Activated CD4-positive, alpha-beta T cell treated with anti-CD3 and anti-CD28 coated beads for 36 hours (primary cell): Measurements from ENCODE around the gene TACC2. TPM values are rescaled to one million over a fixed set of nuclear protein-coding genes. Genes with fewer than 3 reads are reported as not detected.

Experiments
- ATAC-seq: fragments of 200-7000 bp; cut with Tn5 transposase; one replicate; pipeline ENCODE4 v1.10.0; 2021; ENCODE audit warnings: mild to moderate bottlenecking, moderate library complexity
- CTCF ChIA-PET: fragments of 350-600 bp; sonication (Branson Sonifier 250); formaldehyde crosslinking; loops from one replicate; lab custom pipeline; 2021; ENCODE audit warnings: antibody characterized with exemption; lab: Charles Lee
- POLR2A ChIA-PET: fragments of 350-600 bp; sonication (Branson Sonifier 250); formaldehyde crosslinking; loops from one replicate; lab custom pipeline; 2021; ENCODE audit warnings: antibody characterized with exemption, inconsistent platforms; lab: Charles Lee
- DNase-seq: peaks from one replicate; pipeline ENCODE4 v3.0.0-alpha.2; 2020
- H3K27ac Mint-ChIP-seq: one replicate; pipeline ENCODE4 v1.8.0; 2021; ENCODE audit warnings: mixed read lengths
- H3K27me3 Mint-ChIP-seq: one replicate; pipeline ENCODE4 v1.8.0; 2021; ENCODE audit warnings: mixed read lengths
- H3K36me3 Mint-ChIP-seq: one replicate; pipeline ENCODE4 v1.8.0; 2021; ENCODE audit warnings: low read depth, mixed read lengths
- H3K4me1 Mint-ChIP-seq: one replicate; pipeline ENCODE4 v1.8.0; 2021; ENCODE audit warnings: mixed read lengths
- H3K4me3 Mint-ChIP-seq: one replicate; pipeline ENCODE4 v1.8.0; 2021; ENCODE audit warnings: mild to moderate bottlenecking, moderate library complexity, mixed read lengths
- H3K9me3 Mint-ChIP-seq: one replicate; pipeline ENCODE4 v1.8.0; 2021; ENCODE audit warnings: low read depth, mixed read lengths
- intact Hi-C, 2 experiments: fragments of 100-400 bp; cut with DNase I in 1 of 2; cut with micrococcal nuclease in 1 of 2; formaldehyde crosslinking; loops; one replicate each; pipeline versions ENCODE4 v1.14.2 to v1.15.1; 2022 to 2024; cut with DNase I, micrococcal nuclease
- total RNA-seq, 2 experiments: library from RNA; stranded (reverse); gene quantifications; one replicate each; pipeline ENCODE4 v1.2.3, GENCODE V29; 2021

The TACC2 gene
- total RNA-seq, 2 experiments from 2014 or later, result not detected

- no peak overlapping the region for H3K27ac Mint-ChIP-seq
- H3K4me3 Mint-ChIP-seq, result no peak overlapping the region
- ChIA-PET CTCF (no interaction called here), POLR2A (no interaction called here)
- no peaks in the 10 kb centered on the region for H3K4me1 Mint-ChIP-seq
- intact Hi-C loops, result no loop called here
- no peaks in the 10 kb centered on the region for H3K36me3 Mint-ChIP-seq
- H3K27me3 Mint-ChIP-seq, result peaks cover 4% of the 10 kb centered on the region
- DNase-seq (no peak), ATAC-seq (no peak)
- no peaks in the 10 kb centered on the region for H3K9me3 Mint-ChIP-seq
Measured at GRCh38 chr10:122216047-122216446, 227.1 kb downstream of the TACC2 start.

GRCh38 chr10:122219340-122219739 lies 230.4 kb downstream of the TACC2 start:
- H3K36me3 Mint-ChIP-seq, result no peaks in the 10 kb centered on the region

GRCh38 chr10:122220736-122221135 lies 231.8 kb downstream of the TACC2 start:
- no peak for DNase-seq
- CTCF ChIA-PET, result no interaction called here

More at GRCh38 chr10:122219340-122219739, 230.4 kb downstream of the TACC2 start:
- Mint-ChIP-seq H3K4me3 (no peak overlapping the region), H3K27me3 (peaks cover 5% of the 10 kb centered on the region), H3K27ac (no peak overlapping the region), H3K4me1 (no peaks in the 10 kb centered on the region), H3K9me3 (no peaks in the 10 kb centered on the region)
- no peak for DNase-seq
- no peak for ATAC-seq
- POLR2A ChIA-PET, result no interaction called here
- intact Hi-C loops, result no loop called here
- CTCF ChIA-PET, result interaction anchor here (0.5 kb wide), 1 partner anchor 1301 kb away, joined by 3 read pairs; no protein-coding TSS in a partner anchor

GRCh38 chr10:122221958-122222357 lies 233.0 kb downstream of the TACC2 start:
- intact Hi-C loops, result no loop called here
- ATAC-seq, result no peak
- no peak overlapping the region for H3K4me3 Mint-ChIP-seq
- H3K27ac Mint-ChIP-seq, result no peak overlapping the region
- POLR2A ChIA-PET, result no interaction called here
- no peaks in the 10 kb centered on the region for H3K4me1 Mint-ChIP-seq
- no peak for DNase-seq
- CTCF ChIA-PET, result no interaction called here
- H3K27me3 Mint-ChIP-seq, result peaks cover 10% of the 10 kb centered on the region
- no peaks in the 10 kb centered on the region for H3K9me3 Mint-ChIP-seq
- H3K36me3 Mint-ChIP-seq, result no peaks in the 10 kb centered on the region

More at GRCh38 chr10:122220736-122221135, 231.8 kb downstream of the TACC2 start:
- POLR2A ChIA-PET, result no interaction called here
- Mint-ChIP-seq H3K9me3 (no peaks in the 10 kb centered on the region), H3K36me3 (no peaks in the 10 kb centered on the region), H3K27ac (no peak overlapping the region), H3K4me1 (no peaks in the 10 kb centered on the region), H3K27me3 (peaks cover 6% of the 10 kb centered on the region), H3K4me3 (no peak overlapping the region)
- no peak for ATAC-seq
- intact Hi-C loops, result no loop called here

GRCh38 chr10:122222638-122223037 lies 233.7 kb downstream of the TACC2 start:
- intact Hi-C loops, result no loop called here
- CTCF ChIA-PET, result no interaction called here
- no peaks in the 10 kb centered on the region for H3K9me3 Mint-ChIP-seq
- no peak overlapping the region for H3K4me3 Mint-ChIP-seq
- no peak for ATAC-seq
- POLR2A ChIA-PET, result no interaction called here
- no peak for DNase-seq
- H3K36me3 Mint-ChIP-seq, result no peaks in the 10 kb centered on the region
- H3K4me1 Mint-ChIP-seq, result no peaks in the 10 kb centered on the region
- H3K27ac Mint-ChIP-seq, result no peak overlapping the region
- H3K27me3 Mint-ChIP-seq, result peaks cover 10% of the 10 kb centered on the region

- peaks cover 10% of the 10 kb centered on the region for H3K27me3 Mint-ChIP-seq
- H3K27ac Mint-ChIP-seq, result no peak overlapping the region
- CTCF ChIA-PET, result no interaction called here
- no peak overlapping the region for H3K4me3 Mint-ChIP-seq
- H3K4me1 Mint-ChIP-seq, result no peaks in the 10 kb centered on the region
- H3K36me3 Mint-ChIP-seq, result no peaks in the 10 kb centered on the region
- no peak for DNase-seq
- H3K9me3 Mint-ChIP-seq, result no peaks in the 10 kb centered on the region
- ATAC-seq, result no peak
- intact Hi-C loops, result no loop called here
- POLR2A ChIA-PET, result no interaction called here
Measured at GRCh38 chr10:122224159-122224558, 235.2 kb downstream of the TACC2 start.

GRCh38 chr10:122225330-122225729 lies 236.4 kb downstream of the TACC2 start:
- intact Hi-C loops, result no loop called here
- Mint-ChIP-seq H3K4me3 (no peak overlapping the region), H3K27ac (no peak overlapping the region), H3K4me1 (no peaks in the 10 kb centered on the region), H3K27me3 (peaks cover 10% of the 10 kb centered on the region), H3K9me3 (no peaks in the 10 kb centered on the region), H3K36me3 (no peaks in the 10 kb centered on the region)
- ATAC-seq (no peak), DNase-seq (no peak)
- POLR2A ChIA-PET, result no interaction called here
- CTCF ChIA-PET, result interaction anchor here (0.5 to 0.6 kb wide), 2 partner anchors 146 to 167 kb away, joined by 3 to 4 read pairs; no protein-coding TSS in a partner anchor

GRCh38 chr10:122227754-122228153 lies 238.8 kb downstream of the TACC2 start:
- no peak for DNase-seq
- ChIA-PET CTCF (no interaction called here), POLR2A (no interaction called here)
- H3K36me3 Mint-ChIP-seq, result no peaks in the 10 kb centered on the region
- H3K27me3 Mint-ChIP-seq, result peaks cover 10% of the 10 kb centered on the region
- H3K4me3 Mint-ChIP-seq, result no peak overlapping the region
- ATAC-seq, result no peak
- no peak overlapping the region for H3K27ac Mint-ChIP-seq
- intact Hi-C loops, result no loop called here
- no peaks in the 10 kb centered on the region for H3K9me3 Mint-ChIP-seq
- H3K4me1 Mint-ChIP-seq, result no peaks in the 10 kb centered on the region

- ATAC-seq, result no peak
- no peak overlapping the region for H3K4me3 Mint-ChIP-seq
- no peaks in the 10 kb centered on the region for H3K4me1 Mint-ChIP-seq
- intact Hi-C loops, result no loop called here
- H3K27me3 Mint-ChIP-seq, result peaks cover 7% of the 10 kb centered on the region
- H3K27ac Mint-ChIP-seq, result no peak overlapping the region
- ChIA-PET POLR2A (no interaction called here), CTCF (no interaction called here)
- H3K9me3 Mint-ChIP-seq, result no peaks in the 10 kb centered on the region
- no peak for DNase-seq
- no peaks in the 10 kb centered on the region for H3K36me3 Mint-ChIP-seq
Measured at GRCh38 chr10:122229666-122230065, 240.7 kb downstream of the TACC2 start.

GRCh38 chr10:122230222-122230621 lies 241.3 kb downstream of the TACC2 start:
- DNase-seq (no peak), ATAC-seq (no peak)
- H3K36me3 Mint-ChIP-seq, result no peaks in the 10 kb centered on the region
- CTCF ChIA-PET, result no interaction called here
- H3K9me3 Mint-ChIP-seq, result no peaks in the 10 kb centered on the region
- peaks cover 5% of the 10 kb centered on the region for H3K27me3 Mint-ChIP-seq
- intact Hi-C loops, result no loop called here
- no peak overlapping the region for H3K27ac Mint-ChIP-seq
- no peaks in the 10 kb centered on the region for H3K4me1 Mint-ChIP-seq
- POLR2A ChIA-PET, result no interaction called here
- H3K4me3 Mint-ChIP-seq, result no peak overlapping the region

GRCh38 chr10:122232769-122233168 lies 243.8 kb downstream of the TACC2 start:
- POLR2A ChIA-PET, result no interaction called here
- no peak for ATAC-seq
- H3K27ac Mint-ChIP-seq, result no peak overlapping the region
- CTCF ChIA-PET, result interaction anchor here (0.6 kb wide), 2 partner anchors 53 to 1325 kb away, joined by 3 to 4 read pairs; no protein-coding TSS in a partner anchor
- DNase-seq, result no peak
- intact Hi-C loops, result no loop called here
- H3K36me3 Mint-ChIP-seq, result no peaks in the 10 kb centered on the region
- no peaks in the 10 kb centered on the region for H3K9me3 Mint-ChIP-seq
- H3K4me3 Mint-ChIP-seq, result no peak overlapping the region
- peaks cover 1% of the 10 kb centered on the region for H3K27me3 Mint-ChIP-seq
- H3K4me1 Mint-ChIP-seq, result no peaks in the 10 kb centered on the region

- ChIA-PET CTCF (interaction anchor here (0.6 to 1.2 kb wide), 2 partner anchors 34 to 795 kb away, joined by 5 read pairs; no protein-coding TSS in a partner anchor), POLR2A (no interaction called here)
- H3K36me3 Mint-ChIP-seq, result no peaks in the 10 kb centered on the region
- intact Hi-C loops, result no loop called here
- no peak overlapping the region for H3K4me3 Mint-ChIP-seq
- ATAC-seq (no peak), DNase-seq (no peak)
- H3K27me3 Mint-ChIP-seq, result peaks cover 1% of the 10 kb centered on the region
- no peak overlapping the region for H3K27ac Mint-ChIP-seq
- no peaks in the 10 kb centered on the region for H3K9me3 Mint-ChIP-seq
- H3K4me1 Mint-ChIP-seq, result no peaks in the 10 kb centered on the region
Measured at GRCh38 chr10:122233857-122234348, 244.9 kb downstream of the TACC2 start.
